Left forelimb (tissue), 1 donor: ENCODE data around the gene MCU.

ENCODE experiments used
- DNase-seq: peaks from one replicate; pipeline ENCODE4 v3.0.0-alpha.2; 2018; ENCODE audit warnings: low spot score

MCU gene

DNA sequence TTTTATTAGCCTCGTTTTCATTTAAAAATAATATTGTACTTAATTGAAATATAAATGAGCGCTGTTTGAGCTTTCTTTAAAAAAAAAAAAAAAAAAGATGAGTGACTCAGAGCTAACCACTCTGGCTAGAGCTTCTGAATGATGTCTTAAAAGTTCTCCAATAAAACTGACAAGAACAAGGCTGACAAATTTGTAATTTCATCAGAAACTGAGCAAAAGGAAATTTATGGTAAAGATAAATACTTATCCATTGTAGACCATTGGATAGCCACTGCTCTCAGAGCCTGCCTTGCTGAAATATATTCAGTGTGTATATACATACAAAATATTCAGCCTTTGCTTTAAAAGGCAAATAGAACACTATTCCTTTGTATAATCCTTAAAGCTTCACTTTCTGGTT is 110.4 kb downstream of the MCU start:
- no peak for DNase-seq

DNA sequence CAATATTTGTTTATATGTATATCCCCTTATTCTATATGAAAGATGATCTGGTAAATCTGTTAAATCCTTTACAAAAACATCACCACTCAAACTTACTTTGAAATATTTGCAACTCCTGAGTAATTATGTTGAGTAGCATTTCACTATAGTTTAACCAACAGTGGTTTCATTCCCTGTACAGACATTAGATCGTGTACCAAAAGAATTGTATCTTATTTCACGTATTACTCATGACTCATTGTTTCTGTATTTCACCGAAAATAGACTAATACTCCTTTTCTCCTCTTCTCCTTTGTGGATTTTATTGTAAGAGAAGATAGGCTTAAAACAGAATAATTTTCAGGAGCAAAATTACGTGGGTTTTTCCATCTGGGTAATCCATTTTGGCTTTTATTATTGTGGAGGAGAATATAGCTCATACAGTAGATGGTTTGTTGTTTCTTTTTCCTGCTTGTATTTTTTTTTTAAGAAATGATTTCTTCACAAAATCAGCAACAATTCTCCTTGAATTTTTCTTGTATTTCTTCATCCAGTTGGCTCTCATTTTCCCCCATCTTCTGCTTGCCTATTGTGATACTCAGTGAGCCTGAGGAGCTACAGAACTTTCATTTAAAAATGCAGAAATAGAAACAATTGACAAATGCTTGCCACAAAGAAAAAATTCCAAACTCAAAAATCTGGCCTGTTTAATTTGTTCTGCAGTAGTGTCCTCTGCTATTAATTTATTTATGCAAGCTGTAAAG is 111.0 kb downstream of the MCU start:
- DNase-seq: no peak

GRCh38 chr10:72808001-72808400 is 116.1 kb downstream of the MCU start:
- DNase-seq: no peak

DNA sequence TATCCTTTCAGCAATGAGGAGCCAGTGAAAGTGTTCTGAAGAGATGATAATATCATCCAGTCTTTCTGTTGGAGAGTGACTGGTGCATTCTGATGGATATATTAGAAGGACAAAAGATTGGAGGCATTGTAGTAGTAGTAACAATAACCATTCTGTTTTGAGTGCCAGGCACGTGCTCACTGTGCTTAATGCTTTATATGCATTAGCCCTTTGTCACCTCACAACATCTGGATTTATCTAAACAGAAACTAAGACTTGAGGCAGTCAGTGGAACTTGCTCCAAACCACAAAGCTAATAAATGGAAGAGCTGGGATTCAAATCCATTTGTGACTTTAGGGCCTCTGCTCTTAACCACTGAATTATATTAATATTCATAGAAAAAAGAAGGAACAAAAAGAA is 117.1 kb downstream of the MCU start:
- no peak for DNase-seq

- DNase-seq: no peak
These were observed 119.0 kb downstream of the MCU start for GRCh38 chr10:72810976-72811375.

- no peak for DNase-seq
These were observed 120.4 kb downstream of the MCU start for GRCh38 chr10:72812415-72812752.

DNA sequence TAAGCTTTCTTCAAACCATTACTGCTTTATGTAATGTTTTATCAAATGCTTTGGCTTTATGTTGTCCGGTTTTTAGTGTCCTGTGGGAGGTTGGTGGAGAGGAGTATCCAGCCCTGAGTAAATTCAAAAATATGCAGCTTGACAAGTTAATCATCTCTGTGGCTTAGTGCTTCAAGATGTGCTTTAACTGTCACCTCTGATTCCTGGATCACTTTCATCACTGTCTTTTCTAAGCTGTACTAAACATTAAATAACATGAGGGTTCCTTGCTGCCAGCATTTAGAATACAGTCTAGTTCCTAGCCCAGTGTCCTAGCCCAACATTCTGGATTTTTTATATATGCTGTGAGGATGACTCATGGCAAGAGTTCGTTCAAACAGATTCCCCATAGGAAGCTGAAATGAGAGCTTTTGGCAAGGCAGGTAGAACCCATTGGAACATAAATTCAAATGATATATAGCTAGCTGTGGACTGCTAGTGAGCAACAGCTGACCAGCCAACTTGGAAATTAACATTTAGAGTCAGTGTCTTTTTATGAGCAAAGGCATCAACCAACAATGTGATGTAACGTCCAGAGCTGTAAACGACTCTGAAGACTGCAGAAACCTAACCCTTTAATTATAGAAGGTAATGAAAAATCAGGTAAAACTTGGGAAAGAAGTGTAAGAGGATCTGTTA is 120.9 kb downstream of the MCU start:
- no peak for DNase-seq

GRCh38 chr10:72814099-72814790 is 122.3 kb downstream of the MCU start:
- no peak for DNase-seq

- no peak for DNase-seq
These were observed 124.6 kb downstream of the MCU start for GRCh38 chr10:72816565-72816964.

DNA sequence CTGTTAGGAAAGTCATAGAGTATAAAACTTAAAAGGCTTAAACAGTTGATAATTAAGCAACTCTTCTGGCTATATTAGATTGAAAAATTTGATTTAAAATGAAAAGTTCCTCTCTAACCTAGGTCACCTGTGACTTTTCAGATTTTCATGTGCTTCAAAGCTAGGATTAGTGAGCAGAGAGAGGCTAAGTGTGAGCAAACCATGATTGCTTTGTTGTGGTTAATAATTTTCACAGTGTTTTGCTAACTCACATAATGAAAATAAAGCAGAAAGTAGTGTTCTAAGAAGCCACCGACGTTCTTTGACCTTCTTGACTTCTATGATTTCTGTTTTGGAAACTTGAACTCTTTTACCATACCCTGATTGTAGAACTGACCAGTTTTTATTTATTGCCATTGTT is 126.1 kb downstream of the MCU start:
- no peak for DNase-seq

DNA sequence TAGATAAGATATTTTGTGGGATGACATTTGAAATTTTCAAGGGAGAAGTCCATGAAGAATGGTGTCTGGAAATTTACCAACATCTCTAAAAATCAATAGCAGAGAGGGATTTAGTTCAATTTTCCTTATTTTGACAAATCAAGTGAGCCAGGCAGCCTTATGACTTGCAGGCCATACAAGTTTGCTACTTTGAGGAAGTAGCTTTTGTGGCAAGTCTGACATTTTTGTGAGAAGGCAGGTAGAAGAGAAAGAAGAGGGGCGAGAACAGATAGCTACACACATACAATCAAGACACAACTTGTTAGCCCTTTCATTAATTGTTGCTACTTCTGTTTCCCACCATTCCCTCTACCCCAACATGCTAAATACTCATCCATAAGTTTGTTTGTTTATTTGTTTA is 127.1 kb downstream of the MCU start:
- no peak for DNase-seq

DNA sequence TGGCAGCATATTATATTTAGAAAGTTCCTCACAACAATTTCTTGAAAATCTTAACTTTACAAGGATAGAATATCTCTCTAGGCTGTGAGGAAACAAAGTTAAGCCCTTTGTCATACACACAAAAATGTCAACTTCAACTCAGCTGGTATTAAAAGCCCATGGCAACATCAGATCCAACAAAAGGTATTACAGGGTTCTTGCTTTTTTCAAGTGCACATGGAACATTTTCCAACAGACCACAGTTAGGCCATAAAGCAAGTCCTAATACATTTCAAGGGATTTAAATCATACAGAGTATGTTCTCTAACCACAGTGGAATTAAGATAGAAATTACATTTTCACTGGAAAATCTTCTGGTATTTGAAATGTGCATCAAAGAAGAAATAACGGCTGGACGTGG is 129.7 kb downstream of the MCU start:
- DNase-seq: no peak

DNA sequence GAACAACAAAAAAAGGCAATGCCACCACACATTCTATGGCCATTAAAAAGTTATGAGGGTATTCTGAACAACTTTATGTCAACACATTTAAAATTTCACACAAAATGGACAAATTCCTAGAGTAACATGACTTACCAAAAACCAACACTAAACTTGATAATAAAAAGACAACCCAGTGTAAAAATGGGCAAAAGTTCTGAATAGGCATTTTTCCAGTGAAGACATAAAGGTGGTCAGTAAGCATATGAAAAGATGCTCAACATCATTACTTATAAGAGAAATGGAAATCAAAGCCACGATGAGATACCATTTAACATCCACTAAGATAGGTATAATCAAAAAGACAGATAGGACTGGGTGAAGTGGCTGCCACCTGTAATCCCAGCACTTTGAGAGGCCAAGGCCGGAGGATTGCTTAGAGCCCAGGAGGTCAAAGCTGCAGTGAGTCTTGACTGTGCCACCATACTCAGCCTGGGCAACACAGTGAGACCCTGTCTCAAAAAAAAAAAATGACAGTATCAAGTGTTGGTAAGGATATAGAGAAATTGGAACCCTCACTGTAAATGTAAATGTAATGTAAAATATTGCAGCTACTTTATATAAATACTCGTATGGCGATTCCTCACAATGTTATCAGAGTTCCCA is 130.5 kb downstream of the MCU start:
- no peak for DNase-seq

DNA sequence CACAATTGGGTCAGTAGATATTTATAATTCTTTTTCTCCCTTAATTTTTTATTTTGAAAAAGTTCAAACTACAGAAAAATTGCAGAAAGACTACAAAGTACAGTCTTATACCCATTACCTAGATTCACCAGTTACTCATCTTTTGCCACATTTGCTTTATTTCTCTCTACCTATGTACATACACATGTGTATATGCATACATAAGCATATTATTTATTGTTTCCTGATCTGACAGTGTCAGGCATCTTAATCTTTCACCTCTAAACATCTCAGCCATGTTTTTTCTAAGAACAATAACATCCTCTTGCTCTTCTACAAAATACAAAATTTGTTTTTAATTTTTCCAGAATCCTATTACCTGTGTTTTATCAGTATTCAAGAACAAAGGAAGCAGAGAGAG is 133.2 kb downstream of the MCU start:
- DNase-seq: no peak

- DNase-seq: no peak
These were observed 134.4 kb downstream of the MCU start for GRCh38 chr10:72826346-72826745.

DNA sequence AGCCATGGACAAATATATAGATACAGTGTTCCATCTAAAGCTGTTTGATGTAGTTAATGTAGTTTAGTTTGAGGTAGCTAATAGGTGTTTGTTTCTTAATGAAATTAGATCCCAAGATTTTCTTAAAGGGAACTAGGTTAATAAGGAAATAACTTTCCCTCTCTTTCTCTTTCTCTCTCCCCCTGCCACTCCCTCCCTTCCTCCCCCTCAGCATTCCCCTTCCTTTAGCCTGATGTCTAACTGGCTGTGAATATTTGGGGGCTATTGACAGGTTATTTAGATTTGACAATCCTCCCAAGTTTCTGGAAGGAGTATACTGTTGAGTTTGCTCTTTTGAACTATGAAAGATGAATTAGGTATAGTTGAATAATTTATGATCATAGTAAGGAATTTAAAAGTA is 136.4 kb downstream of the MCU start:
- no peak for DNase-seq

DNA sequence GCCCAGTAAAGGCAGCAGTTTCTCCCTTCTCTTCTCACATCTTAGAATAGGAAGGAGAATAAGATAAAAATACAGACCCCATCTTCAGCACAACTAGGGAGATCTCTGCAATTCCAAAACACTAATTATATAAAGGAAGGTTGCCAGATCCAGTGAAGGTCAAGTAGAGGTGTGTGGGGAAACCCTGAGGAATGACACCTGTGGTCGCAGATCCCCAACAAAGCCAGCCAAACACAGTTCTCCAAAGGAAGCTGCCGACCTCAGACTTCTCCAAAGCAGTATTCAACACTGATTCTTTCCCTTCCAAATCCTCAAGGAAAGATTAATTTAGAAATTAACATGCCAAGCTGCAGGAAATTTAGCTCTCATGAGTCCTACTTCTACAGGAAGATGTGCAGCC is 138.7 kb downstream of the MCU start:
- no peak for DNase-seq

DNA sequence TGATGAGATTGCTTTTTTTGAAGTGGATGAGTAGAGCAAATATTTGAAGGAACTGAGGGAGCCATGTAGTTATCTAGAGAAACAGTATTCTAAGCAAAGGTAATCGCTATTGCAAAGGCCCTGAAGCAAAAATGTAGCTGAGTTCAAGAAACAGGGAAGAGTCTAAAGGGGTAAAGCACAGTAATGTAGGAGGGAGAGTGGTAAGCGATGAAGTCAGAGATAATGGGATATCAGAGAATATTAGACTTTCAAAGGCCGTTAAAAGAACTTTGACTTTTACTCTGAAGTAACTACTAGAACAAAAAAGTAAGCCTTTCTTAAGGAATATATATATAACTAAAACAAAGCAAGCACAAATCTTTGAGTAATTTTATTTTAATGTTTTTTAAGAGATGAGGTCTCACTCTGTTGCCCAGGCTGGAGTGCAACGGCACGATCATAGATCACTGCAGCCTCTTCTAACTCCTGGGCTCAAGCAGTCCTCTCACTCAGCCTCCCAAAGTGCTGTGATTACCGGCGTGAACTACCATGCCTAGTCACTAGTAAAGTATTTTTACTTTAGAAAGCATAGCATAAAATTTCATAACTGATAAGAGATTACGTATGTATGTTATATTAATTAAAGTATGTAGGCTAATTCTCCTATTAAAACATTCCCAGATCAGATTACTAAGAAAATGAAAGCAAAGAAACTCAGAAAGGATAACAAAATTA is 139.9 kb downstream of the MCU start:
- no peak for DNase-seq

- DNase-seq: no peak
These were observed 140.8 kb downstream of the MCU start for GRCh38 chr10:72832701-72833100.

- no peak for DNase-seq
These were observed 142.4 kb downstream of the MCU start for GRCh38 chr10:72834183-72834825.

GRCh38 chr10:72840319-72840718 is 148.4 kb downstream of the MCU start:
- DNase-seq: no peak

DNA sequence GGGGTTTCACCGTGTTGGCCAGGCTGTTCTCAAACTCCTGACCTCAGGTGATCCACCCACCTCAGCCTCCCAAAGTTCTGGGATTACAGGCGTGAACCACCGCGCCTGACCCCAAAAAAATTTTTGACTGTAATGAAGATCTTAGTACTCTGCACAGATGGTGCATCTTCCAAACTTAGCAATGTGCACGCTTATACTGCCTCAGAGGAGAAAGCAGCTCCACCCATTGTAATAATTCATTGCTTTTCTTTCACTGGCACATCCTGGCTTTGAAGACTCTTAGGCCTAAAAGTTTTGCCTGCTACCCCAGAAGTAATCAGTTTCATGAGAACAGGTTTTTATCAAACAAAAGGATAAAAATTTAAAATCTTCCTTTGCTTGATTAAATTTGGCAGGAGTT is 149.5 kb downstream of the MCU start:
- no peak for DNase-seq
